HG03139 (cell line): ENCODE measurements around the gene OR6B2.
"Not testable (repeated sequence)": the region's sequence is repeated elsewhere in the genome, so short reads cannot be mapped to it uniquely, and the experiment has no call there.

Experiments
- ATAC-seq: cut with Tn5 transposase; IDR thresholded peaks from one replicate; pipeline ENCODE4 v1.9.1; 2021; ENCODE audit not compliant: unreplicated experiment

OR6B2 gene

DNA sequence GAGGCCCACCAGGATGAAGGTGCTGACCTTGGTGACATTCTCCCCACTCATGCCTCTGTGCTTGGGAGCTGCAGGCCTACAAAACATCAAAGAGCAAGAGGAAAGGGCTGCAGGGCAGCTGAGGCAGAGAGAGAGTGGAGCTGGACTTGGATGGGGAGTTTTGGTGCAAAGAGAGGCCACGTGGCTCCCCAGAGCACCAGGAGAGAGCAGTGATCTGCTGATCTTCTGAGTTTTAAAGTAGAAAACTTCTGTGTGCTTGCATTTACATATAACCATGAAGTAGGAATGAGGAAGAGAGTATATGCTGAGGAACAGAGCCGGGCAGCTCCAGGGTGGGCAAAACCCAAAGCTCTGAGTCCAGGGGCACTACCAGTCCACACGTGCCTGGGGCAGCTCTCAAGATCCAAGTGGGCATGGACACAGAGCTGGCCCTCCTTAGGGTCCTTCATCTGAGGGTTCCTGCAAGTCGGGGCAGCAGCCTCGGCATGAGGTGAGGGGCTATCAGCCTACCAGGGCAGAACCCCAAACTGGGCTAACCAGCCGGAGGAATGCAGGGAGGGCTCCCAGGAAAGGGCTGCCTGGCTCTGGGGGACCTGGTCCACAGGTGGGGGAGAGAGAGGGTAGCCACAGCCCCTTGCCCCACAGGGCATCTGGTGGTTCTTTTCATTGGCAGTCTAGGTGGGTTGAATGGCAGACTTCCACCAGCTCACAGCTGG lies at the start of gene OR6B2:
TSS of gene OR6B2 (minus strand) at position 51 of the 716 bp plus-strand sequence. CDS start at position 51, 0 bp downstream.
- ATAC-seq: no peak

GRCh38 chr2:240078631-240079030 lies 48.4 kb upstream of the OR6B2 start:
- no peak for ATAC-seq

DNA sequence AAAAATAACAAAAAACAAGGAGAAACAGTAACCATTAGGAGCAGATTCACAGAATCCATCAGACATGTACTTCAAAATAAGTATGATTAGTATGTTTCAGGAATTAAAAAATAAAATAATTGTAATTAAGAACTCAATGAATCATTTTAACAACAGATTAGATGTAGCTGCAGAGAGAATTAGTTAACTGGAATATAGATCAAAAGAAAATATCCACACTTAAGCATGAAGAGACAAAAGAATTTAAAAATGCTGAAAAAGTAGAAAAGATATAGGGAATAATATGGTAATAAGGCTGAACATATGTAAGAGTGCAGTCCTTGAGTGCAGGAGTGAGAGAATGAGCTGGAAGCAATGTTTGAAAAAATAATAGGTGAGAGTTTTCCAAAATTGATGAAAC lies 47.2 kb upstream of the OR6B2 start:
- no peak for ATAC-seq

DNA sequence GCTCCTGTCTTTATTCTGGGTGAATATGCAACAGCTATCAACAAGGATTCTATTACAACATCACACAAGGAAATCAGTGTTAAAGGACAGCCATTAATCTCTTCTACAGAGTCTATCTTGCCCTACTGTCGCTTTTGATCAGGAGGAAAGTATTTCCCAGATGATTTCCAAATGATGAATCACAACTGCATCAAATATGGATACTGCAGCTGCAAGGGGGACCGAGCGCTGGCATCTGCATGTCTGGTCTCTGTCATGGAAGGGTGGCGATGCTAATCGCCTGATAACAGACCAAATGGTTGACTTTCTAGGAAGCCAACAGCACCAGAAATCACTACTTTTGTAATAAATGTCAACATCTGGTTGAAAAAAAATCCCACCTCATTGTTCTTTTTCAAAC lies 44.3 kb upstream of the OR6B2 start:
- ATAC-seq: no peak

GRCh38 chr2:240070907-240071306 lies 40.7 kb upstream of the OR6B2 start:
- no peak for ATAC-seq

GRCh38 chr2:240069829-240070228 lies 39.6 kb upstream of the OR6B2 start:
- no peak for ATAC-seq

GRCh38 chr2:240068193-240068592 lies 38.0 kb upstream of the OR6B2 start:
- no peak for ATAC-seq

- no peak for ATAC-seq
These were observed 36.3 kb upstream of the OR6B2 start for GRCh38 chr2:240066489-240066888.

DNA sequence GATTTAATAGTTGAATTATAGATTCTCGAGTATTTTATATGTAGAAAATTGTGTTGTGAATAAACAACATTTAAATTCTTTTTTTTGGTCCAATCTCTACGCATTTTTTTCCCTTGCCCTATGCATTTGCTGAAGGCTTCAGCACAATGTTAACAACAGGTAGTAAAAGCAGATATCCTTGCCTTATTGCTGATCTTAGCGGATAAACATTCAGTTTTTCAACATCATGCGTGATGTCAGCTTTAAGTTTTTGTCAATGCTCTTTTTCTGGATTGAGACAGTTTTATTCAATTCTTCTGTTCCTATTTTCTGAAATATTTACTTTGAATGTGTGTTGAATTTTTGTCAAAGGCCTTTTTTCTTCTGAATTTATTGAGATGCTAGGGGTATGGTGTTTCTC lies 34.7 kb upstream of the OR6B2 start:
- no peak for ATAC-seq

DNA sequence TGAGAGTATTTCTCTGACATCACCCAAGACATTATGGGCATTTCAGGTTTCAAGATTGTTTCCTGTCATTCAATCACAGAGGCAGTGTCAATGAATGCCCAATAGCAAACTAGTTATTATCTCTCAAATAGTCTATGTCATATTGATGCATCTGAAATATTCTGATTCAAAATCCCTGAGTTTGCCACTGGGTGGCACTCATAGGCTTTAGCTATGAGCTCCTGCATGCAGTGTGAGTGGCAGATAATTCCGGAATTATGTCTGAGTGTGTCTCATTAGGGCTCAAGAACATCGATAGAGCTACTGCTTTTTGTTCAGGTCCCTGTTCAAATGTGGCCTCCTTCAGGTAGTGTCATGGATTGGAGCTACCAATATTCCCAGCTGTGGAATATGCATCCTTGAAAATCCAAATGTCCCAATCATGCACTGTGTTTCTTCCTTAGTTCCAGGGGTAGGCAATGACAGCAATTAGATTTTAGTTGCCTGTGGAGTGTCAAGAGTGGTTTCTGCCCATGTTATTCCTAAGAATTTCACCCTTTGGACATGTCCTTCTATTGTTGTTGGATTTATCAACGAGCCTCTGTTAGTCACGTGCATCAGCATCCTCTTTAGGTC lies 30.9 kb upstream of the OR6B2 start:
- ATAC-seq: no peak

DNA sequence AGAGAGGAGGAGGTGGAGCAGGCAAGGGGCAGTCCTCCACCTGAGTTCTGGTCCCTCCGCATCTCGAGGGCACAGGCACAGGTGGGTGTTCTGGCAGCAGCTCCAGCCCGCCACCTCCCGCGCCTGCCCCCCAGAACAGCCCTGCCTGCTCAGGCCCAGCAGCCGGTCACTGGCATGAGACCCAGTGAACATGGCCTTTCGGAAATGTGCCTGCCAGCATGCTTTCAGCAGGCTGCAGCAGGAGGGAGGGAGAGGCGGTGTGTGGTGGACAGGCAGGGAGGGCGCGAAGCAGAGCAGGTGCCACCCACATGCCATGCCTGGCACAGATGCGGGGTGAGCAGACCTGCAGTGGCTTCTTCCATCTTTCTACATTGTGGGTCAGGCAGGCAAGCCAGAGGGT lies 26.4 kb upstream of the OR6B2 start:
- no peak for ATAC-seq

DNA sequence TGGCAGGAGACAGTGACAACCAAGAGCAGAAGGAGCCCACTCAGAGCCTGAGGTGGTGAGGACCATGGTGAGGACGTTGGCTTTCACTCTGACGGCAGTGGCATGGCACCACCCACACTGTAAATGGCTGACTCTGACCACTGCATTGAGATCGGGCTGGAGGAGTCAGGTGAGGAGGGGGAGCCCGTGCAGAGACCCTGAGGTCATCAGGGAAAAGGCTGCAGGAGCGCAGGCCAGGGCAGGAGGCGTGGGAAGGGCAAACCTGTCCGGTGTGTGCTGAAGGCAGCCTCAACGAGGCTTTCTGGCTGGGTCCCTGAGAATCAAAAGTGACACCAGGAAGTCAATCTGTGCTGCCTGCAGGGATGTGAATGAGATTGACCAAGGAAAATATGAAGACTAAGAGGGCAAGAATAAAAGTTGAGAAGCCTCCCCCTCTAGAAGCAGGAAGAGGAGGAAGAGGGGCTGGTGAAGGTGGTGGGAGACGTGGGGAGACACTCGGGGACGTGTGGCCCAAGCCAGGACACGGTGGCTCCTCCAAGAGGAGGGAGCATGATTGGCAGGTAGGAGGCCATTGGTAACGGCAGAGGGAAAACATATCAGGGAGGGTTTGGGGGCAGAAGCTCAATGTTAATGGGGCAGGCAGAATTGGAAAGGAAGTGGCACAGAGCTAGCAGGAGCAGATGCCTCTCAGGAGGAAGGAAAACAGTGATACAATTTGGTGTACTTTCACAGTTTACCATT lies 25.1 kb upstream of the OR6B2 start:
- no peak for ATAC-seq

DNA sequence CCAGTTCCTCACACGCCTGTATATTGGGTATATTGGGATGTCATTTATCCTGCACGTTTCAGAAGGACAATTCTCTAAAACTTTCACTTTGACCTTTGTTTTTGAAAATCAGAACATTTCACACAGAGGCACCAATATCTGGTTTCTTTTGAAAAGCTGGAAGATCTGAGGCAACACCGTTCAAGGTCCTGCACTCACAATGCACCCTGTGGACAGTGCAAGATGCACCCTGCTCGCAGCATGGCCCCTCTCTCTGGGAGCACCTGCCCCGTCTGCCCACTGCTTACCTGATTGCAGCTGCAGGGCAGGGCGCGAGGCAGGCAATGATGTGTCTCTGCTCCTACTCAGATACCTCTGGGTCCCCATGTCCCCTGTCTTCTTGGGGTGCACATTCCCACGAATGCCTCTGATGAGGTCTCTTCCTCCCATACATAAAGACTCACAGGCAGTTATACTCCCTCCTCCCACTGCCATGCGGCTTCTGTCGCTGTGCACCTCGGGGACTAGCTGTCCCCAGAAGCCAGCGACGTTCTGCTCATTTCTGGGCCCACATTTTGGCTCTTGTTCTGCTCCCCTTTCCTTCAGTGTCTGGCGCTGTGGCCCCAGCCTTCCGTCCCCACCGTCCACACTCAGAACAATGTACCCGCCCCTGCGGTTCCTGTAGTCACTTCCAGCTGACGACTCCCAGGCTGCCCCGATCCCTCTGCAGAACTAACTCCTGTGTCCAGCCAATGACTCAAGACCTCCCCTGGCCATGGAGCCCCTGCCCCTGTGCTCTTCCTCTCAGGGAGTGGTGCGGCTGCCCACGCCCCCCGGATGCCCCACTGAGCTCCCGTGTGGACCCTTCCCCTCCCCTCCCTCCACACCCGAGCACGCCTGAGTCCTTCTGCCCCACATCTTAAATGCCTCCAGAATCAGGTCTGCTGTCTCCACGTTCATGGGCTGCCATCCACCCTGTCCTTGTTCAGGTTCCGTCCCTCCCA lies 23.2 kb upstream of the OR6B2 start, which contains the start of gene OR6B3:
TSS of gene OR6B3 (minus strand) at position 349 of the 983 bp plus-strand sequence.
- no peak for ATAC-seq

GRCh38 chr2:240052524-240052923 lies 22.3 kb upstream of the OR6B2 start:
- no peak for ATAC-seq

GRCh38 chr2:240051697-240052096 lies 21.5 kb upstream of the OR6B2 start:
- no peak for ATAC-seq

GRCh38 chr2:240050278-240050677 lies 20.0 kb upstream of the OR6B2 start:
- ATAC-seq: no peak

DNA sequence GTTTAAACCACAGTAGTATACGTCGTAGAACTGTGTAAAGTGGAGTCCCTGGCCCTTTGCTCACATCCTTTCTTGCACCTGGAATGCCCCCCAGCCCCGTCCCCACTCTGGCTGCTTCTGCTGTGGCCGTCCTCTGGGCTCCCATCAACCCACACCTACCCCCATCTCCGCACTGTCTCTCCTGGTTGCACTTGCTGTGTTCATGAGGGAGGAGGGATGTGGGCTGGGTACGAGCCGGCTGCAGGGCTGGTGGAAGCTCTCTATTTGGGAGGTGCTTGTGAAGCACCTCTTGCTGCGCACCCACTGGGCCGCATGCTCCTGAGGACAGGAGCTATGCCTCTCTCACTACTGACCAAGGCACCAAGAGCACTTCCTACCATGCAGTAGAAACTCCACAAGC lies 18.0 kb upstream of the OR6B2 start:
- ATAC-seq: no peak

GRCh38 chr2:240045098-240045497 lies 14.9 kb upstream of the OR6B2 start:
- ATAC-seq: no peak

GRCh38 chr2:240044096-240044495 lies 13.9 kb upstream of the OR6B2 start:
- ATAC-seq: not testable (repeated sequence)

- ATAC-seq: no peak
These were observed 13.2 kb upstream of the OR6B2 start for GRCh38 chr2:240043279-240043989.
